SIG-M5 (cell line): ENCODE measurements around the gene GTPBP2.
"Not testable (repeated sequence)": the region's sequence is repeated elsewhere in the genome, so short reads cannot be mapped to it uniquely, and the experiment has no call there.

Experiments
- DNase-seq: peaks from one replicate; lab custom pipeline; 2025; lab: John Stamatoyannopoulos, UW

GTPBP2 gene

DNA sequence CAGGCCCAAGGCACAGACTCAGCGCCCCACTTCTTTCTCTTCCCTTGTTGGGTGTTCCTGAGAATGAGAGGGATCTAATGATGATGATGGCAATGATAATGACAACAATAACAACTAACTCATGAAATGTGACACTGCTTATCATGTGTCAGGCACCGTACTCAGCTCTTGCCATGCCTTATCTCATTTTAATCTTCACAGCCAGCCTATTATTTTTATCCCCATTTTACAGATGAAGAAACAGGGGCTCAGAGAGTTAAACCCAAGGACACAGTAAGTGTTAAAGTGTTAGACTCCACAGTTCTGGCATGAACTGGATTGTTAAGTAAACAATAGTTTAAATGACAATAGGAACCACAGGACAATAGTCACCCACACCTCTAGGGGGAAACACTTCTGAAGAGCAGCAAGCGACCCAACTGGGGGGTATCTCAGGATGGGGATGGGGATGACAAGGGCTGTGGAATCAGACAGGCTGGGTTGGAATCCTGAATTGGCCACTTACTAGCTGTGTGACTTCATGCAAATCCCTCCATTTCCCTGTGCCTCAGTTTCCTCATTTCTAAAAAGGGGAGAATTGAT lies 28.2 kb upstream of the GTPBP2 start:
- no peak for DNase-seq

DNA sequence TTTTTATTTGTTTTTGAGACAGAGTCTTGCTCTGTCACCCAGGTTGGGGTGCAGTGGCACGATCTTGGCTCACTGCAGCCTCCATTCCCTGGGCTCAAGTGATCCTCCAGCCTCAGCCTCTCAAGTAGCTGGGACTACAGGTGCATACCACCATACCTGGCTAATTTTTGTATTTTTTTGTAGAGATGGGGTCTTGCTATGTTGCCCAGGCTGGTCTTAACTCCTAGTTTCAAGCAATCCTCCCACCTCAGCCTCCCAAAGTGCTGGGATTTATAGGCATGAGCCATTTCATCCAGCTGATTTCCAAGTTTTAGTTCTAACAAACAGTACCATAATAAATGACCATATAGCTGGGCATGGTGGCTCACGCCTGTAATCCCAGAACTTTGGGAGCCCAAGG lies 23.8 kb upstream of the GTPBP2 start:
- not testable (repeated sequence) for DNase-seq

DNA sequence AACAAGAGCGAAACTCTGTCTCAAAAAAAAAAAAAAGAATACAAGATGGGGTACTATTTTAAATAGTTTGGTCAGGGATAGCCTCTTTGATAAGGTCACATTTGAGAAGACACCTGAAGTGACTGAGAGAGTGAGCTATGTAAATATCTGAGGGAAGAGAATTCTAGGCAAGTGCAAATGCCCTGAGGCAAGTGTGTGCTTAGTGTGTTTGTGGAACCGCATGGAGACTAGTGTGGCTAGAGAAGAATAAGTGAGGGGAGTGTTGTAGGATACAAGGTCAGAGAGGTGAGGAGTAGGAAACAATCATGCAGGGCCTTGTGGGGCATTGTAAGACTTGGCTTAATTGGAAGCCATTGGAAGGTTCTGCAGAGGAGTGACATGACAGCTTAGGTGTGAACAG lies 19.2 kb upstream of the GTPBP2 start:
- no peak for DNase-seq

DNA sequence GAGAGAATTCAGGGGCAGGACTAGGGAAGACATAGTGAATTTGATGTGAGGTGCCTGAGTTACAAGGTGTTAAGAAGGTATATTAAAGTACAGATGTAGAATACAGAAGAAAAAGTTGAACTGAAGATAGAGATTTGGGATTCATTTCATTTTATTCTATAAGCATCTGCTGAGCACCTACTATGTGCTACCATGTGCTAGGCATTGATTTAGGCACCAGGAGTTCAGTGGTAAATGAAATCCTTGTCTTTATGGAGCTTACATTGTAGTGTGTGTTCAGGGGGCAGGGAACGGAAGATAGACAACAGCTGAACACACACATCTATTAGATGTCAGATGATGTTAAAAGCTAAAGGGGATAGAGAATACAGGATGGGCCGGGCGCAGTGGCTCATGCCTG lies 18.5 kb upstream of the GTPBP2 start:
- DNase-seq: no peak

DNA sequence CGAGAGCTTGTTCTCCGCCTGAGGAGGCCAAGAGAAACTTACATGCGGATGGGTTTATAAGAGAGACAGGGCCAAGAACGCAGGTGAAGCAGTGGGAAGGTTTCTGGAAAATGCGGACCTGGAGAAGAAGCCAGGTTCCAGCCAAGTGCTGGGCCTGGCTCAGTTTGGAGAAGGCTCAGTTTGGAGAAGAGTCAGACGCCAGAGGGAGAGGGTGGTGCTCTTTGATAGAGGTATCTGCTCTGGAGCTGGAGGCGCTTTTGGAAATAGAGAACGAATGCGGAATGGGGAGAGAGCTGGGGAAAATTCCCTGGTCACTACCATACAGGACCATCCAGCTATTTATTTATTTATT lies 16.5 kb upstream of the GTPBP2 start:
- no peak for DNase-seq

DNA sequence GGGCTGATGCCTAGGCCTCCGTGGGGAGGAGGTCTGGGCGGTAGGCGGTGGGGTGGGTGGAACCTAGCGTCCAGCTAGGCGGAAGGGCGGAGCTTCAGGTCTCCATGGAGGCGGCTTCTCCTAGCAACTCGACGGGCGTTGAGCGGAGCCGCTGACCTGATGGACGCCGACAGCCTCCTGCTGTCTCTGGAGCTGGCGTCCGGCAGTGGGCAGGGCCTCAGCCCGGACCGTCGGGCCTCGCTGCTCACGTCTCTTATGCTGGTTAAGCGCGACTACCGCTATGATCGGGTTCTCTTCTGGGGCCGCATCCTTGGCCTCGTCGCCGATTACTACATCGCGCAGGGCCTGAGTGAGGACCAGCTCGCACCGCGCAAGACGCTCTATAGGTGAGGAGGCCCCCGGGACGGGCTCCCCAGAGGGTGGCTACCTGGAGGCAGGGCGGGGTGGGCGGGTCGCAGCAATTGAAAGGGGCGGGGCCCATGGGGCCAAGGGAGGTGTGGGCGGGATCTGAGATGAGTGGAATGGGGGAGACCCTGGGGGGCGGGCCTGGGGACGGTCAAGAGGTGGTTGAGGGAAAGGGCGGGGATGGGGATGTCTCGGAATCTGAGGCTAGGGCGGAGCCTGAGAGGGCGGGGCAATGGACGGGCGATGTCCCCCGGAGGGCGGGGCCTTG lies 16.0 kb upstream of the GTPBP2 start, which contains the start of gene RSPH9:
Gene RSPH9 (plus strand): TSS at position 97 of the 673 bp plus-strand sequence. CDS start 63 bp downstream, at position 160.
- DNase-seq: no peak

DNA sequence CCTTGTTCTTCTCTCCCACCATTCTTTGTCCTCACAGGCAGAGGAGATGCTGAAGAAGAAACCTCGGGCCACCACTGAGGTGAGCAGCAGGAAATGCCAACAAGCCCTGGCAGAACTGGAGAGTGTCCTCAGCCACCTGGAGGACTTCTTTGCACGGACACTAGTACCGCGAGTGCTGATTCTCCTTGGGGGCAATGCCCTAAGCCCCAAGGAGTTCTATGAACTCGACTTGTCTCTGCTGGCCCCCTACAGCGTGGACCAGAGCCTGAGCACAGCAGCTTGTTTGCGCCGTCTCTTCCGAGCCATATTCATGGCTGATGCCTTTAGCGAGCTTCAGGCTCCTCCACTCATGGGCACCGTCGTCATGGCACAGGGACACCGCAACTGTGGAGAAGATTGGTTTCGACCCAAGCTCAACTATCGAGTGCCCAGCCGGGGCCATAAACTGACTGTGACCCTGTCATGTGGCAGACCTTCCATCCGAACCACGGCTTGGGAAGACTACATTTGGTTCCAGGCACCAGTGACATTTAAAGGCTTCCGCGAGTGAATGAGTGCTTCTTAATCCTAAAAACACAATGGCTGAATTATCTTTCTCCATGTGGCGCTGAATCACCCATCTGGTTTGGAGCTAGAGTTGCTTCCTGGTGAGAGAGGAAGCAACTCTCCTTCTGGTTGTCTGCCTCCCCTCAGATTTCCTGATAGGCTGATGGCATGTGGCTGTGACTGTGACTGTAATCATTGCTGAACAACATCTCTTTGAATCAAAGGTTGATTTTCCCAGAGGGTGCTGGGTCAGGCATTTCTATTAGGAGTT lies 11.1 kb upstream of the GTPBP2 start:
- no peak for DNase-seq

DNA sequence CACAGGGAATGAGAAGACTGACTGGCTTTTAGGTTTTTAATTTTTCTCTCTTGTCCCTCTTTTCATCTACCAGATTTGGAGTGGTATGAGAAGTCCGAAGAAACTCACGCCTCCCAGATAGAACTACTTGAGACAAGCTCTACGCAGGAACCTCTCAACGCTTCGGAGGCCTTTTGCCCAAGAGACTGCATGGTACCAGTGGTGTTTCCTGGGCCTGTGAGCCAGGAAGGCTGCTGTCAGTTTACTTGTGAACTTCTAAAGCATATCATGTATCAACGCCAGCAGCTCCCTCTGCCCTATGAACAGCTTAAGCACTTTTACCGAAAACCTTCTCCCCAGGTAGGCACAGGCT lies 7.2 kb upstream of the GTPBP2 start:
- no peak for DNase-seq

DNA sequence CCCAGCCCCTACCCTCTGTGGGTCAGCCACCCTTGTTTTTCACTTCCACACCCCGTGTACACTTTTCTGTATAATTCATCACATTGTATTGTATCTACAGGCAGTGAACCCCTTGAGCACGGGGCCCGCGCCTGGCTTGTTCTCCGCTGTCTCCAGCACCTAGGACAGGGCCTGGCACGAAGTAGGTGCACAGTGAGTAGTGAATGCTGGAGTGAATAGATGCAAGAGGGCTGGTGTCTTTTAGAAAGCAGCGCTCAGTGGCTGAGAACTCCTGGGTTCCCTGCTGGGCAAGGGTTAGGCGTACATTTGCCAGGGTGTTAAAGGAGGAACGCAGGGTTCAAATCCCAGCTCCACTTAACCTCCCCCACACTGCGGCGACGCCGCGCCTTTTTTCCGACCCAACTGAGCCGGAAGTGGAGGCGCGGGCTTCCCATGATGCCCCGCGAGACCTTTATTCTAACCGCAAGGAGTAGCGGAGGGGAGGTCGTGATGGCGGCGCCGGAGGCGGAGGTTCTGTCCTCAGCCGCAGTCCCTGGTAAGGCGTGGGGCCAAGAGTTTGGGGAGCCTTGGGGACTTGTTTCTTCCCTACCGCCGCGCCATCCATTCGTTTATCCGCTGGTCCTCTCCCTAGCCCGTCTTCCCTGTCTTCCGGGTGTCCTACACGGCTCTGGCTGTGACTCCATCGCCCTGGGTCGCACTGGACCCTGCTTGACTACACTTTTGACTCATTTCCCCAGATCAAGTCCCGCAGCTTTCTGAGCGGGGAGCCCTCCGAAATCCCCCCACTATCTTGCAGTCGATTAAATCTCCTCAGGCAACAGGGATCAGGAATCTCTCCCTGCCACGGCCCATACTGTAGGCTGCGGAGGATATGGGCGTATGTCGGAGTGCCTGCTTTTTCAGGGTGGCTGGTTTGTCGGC lies 6.6 kb upstream of the GTPBP2 start, which contains the start of gene MAD2L1BP:
Gene MAD2L1BP (plus strand): TSS at position 454 of the 921 bp plus-strand sequence. CDS start 36 bp downstream, at position 490.
- DNase-seq: peak; percentile 12

DNA sequence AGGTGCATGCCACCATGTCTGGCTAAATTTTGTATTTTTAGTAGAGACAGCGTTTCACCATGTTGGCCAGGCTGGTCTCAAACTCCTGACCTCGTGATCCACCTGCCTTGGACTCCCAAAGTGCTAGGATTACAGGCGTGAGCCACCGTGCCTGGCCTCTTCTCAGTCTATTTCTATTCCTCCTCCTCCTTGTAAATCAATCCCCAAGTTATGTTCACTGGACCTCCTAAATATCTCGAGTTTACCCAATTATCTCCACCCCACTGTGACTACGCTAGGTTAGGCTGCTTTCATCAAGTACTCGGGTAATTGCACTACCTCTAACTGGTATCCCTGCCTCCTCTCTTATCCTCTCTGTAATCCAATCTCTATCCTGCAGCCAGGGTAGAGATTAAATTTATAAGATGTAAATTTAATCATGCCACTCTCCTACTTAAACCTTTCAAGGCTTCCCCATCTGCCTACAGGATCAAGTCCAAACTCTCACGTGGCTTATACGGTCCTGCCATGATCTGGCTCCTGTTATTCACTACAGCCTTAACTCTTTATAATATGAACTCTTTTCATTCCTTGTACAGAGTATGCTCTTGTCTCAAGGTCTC lies 5.7 kb upstream of the GTPBP2 start:
- no peak for DNase-seq

DNA sequence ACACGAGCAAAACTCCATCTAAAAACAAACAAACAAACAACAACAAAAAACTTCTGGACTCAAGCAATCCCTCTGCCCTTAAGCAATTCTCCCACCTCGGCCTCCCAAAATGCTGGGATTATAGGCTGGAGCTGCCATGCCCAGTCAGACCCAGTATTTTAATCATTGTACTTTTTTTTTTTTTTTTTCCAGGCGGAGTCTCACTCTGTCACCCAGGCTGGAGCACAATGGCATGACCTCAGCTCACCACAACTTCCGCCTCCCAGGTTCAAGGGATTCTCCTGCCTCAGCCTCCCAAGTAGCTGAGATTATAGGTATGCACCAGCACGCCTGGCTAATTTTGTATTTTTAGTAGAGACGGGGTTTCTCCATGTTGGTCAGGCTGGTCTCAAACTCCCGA lies 3.9 kb upstream of the GTPBP2 start:
- not testable (repeated sequence) for DNase-seq

DNA sequence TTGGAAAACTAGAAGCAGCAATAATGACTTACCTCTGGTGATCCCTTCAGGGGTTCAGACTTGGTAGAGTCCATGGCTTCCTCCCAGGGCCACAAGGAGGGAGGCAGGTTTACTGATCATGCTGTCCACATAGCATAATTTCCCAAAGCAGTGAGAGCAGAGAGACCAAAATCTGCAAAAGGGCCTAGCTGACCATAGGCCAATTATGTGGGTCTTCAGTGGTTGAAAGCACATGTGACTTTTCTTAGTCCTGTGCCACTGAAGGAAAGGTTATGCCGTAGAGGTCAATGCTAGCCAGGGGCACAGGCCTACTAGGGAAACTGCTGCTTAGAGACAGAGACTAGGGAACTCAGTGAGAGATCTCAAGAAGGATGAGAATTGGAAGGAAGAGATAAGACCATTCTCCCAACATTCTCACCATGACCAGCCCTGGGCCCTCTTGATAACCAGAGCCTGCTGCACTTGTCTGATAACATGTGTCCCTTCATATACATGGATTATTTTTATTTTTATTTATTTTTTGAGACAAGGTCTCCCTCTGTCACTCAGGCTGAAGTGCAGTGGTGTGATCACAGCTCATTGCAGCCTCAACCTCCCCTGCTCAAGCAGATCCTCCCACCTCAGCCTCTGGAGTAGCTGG lies 2.0 kb upstream of the GTPBP2 start:
- DNase-seq: no peak

DNA sequence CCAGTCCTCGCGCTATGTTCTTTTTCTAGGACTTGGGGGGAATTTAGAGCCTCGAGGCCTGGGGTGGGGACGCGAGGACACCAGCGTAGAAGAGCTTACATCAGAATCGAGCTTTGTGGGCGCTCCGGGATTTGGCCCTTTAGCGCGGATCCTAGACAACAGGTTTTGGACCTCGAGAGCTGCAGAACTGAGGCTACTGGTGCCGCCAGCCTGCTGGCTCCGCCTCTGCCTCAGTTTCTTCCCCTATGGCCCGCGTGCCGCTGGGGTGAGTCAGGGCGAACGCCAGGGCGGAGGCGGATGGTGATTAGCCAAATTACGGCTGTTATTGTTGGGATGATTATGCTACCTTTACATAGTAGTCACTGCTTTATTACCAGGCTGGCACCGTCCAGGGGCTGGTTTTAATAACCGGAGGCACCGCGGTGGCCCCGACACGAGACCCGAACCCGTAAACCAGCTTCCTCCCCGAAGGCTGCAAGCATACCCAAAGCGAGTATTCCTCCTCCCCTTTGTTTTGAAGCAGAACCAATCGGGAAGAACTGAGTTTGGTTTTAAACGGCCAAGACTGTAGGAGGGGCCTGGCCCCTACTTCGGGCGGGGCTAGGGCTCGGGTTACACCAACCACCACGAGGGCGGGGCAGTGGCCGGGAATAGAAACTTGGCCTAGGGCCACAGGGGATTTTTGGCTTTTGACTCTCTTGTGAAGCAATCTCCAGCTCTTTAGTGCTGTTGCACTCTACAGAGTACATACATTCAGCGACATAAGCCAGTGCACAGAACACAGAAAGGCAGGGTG lies 639 bp upstream of the GTPBP2 start:
- DNase-seq: peak; percentile 95

DNA sequence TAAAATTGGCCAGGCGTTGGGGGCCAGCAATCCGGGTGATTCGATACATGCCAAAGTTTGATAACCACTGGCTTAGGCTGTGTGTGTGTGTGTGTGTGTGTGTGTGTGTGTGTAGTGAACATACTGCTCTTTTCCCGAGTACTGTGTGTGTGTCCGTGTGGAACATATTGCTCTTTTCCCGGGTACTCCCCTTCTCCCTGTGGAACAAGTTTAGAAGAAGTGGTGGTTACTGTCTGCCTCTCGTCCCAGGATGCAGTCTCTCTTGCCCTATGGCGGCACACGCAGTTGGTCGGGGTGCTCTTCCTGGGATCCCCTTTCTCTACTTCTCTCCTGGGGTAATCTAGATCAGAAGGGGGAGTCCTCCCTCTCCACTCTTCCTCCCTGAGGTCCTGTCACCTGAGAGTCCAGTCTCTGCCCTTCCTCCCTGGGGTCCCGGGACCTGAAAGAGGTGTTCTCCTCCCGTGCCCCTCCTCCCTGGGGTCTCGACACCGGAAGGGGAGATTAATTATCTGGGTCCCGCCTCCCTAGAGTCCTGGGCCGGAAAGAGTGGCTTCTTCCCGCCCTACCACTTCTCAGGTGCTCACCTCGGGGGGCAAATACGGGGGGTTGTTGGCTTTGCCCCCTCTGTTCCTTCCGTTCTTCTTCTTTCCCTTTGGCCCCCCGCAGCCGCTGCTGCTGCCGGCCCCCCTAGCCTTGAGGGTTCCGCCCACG lies 516 bp downstream of the GTPBP2 start:
- no peak for DNase-seq

DNA sequence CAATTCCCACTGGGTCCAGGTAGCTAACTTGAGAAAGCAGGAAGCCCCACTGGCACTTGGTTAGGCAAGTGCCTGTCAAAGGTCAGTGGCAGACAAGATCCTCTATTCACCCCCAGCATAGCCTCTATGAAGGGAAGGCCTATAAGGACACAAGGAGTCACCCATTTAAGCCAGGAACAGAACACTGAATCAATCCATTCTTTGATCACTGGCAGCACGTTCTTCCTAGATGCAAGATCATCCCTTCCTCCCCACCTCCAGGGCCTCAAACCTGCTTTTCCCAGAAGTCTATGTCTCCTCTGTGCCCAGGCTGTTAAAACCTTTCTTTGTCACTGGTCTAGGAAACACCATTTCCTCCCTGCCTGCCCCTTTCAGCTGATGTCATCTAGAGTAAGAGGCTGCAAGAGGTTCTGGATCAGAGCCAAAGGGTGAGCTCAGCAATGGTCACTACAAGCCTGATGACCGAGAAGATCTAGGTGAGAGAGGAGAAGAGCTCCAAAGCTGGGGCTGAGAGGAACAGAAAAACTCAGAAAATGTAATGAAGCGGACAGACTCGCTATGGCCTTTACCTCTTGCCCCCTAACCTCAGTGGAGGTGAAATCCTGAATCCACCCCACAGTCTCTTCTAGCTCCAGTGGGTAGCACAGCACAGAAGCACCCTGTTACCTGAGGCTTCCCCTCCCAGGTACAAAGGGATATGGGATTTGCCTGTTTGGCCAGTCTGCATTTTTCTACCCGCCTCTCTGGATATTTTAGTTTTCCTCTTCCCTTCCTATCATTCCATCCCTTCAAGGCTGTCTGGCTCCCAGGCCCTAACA lies 1.8 kb downstream of the GTPBP2 start:
- DNase-seq: no peak

DNA sequence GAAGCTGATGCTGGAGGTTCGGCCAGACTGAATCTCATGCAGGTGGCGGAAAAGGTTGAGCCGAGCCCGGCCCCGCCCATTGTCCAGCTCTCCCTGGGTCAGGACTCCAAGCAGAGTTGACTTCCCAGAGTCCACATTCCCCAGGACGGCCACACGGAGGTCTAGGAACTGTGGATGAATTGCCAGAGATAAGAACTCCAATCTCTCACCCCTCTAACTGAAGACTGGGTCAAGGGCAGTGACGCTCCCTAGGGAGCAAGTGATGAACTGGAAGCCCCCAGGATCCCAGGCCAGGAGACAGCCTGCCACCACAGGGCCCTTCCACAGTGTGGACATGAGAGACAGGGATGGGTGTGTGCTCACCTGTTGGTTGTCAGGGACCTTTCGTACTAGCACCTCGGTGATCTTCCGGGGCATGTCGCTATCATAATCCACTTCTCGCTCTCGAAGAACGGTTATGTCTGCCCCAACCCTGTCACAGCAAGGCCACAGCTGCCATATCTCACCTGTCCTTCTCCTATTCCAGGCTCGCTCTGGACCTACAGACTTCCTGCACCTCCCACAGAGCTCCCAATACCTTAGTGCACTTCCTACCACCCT lies 3.6 kb downstream of the GTPBP2 start:
- DNase-seq: no peak

DNA sequence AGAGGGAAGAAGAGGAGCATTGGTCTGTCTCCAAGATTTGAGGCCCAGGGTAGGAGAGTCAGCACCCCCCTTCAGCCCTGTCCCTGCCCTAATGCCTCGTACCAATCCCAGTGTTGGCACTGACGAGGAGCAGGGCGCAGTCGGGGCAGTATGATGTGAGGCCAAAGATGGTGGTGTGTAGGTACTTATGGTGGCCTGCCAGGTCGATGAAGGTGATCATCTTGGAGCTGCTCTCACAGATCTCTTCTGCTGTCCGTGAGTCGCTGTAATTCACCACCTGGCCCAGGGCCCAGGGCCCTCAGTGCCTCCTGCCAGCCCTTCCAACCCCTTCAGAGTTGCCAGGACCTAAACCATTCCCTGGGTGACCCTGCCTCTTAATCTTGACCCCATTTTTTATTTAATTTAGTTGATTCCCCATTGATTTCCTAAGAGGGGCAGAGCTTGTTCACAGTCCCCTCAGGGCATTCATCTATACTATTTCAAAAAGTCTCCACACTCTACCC lies 4.2 kb downstream of the GTPBP2 start:
- DNase-seq: no peak
